GM18507 (cell line): ENCODE results near the gene MAP2K7.

Source experiments
- DNase-seq: peaks from one replicate; pipeline ENCODE4 v3.0.0; 2011; ENCODE audit warnings: low read depth; ENCODE audit not compliant: insufficient read length; ENCODE audit errors: extremely low spot score
- FAIRE-seq: peaks from 2 replicates; lab custom pipeline; 2011; peaks lifted over from hg19 to GRCh38; lab: Jason Lieb, UNC

The MAP2K7 gene

DNA sequence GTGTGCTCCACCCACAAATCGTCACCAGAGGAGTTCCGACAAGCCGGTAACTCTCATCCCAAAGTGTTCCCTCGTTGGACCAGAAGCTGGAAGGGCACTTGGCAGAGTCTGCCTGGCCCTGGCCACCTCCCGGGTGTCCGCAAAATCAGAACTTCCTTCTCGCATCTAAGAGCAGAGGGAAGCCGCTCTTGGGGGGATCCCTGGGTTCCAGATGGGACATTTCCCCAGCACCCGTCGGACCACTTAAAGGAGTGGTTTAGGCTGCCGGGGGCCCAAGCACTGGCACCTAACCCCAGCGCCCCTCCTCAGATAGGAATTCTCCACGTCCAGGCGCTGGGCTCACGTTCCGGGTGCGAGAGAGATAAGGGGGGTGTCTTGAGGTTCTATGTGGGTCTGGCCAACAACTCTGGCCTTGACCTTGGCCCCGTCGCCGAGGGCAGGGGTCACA is 857 bp upstream of the MAP2K7 start:
- DNase-seq (no peak), FAIRE-seq (no peak)

DNA sequence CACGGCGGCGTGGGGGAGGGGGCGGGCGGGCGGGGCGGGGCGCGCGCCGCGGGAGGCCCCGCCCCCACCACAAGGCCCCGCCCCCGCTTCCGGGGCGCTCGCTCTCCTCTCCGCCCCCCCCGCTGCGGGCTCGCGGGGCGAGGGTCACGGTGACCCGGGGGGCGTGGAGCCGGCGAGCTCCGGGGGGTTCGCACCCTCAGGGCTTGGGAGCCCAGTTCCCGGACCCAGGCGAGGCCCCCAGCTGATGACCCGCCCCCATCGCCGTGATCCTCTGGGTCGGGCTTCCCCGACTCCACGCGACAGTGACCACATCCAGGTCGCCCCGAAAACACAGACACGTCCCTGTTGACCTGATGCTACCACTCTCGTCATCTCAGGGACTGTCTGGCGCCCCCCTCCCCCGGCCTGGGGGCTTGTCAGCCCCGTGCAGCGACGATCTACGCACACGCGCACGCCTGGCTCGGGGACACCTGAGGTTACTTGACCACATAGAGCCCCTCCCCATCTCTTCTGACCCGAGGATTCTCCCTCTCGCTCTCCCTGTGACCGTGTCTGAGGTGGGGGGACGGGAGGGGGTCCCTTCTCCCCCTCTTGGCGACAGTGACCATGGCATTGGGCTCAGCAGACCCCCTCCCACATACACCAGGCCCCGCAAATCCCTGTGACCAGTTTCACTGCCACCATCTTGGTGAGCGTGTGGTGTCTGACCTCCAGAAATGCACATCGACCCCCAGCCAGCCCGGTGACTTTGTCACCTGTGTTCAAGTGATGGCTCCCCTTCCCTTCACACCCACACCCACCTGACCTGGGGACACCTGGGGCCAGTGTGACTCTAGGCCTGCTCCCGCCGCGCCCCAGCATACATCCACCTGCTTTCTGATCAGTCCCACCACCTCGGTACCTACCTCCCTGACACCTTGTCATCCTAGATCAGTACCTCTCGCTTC is 670 bp downstream of the MAP2K7 start:
- DNase-seq (peak; percentile 47), FAIRE-seq (no peak)

DNA sequence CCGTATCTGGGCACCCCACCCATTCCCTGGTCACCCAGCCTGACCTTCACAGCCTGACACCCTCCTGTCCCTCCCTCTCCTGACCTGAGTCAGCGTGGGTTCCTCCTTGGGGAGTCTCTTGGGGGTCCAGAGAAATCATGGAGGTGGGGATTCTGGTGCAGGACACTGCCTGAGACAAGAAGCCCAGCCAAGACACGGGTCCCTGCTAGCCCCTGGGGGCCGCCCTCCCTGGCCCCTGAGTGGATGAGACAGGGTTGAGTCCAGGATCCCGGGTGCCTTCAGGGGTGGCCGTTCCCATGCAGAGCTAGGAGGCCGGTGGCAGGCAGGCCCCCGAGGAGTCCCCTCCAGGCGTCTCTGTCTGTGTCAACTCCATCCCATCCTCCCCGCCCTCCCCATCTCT is 1.6 kb downstream of the MAP2K7 start:
- no peak for DNase-seq
- FAIRE-seq = no peak

DNA sequence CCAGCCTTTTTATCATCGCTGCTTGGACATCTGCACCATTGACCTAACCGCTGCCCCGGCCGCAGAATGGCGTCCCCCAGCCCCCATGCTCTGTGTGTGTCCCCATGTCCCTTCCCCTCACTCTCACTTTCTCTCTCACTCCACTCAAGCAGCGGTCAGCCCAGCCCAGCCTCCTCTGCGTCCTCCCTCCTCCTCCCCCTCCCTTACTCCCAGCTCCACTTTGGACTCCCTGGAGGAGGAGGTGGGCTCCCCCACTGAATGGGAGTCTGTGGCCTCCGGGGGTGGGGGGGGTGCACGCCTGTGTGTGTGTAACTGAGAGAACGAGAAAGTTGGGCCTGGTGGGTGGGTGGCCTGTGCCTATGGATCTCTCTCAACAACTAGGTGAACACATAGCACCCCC is 2.2 kb downstream of the MAP2K7 start:
- DNase-seq (no peak), FAIRE-seq (no peak)

DNA sequence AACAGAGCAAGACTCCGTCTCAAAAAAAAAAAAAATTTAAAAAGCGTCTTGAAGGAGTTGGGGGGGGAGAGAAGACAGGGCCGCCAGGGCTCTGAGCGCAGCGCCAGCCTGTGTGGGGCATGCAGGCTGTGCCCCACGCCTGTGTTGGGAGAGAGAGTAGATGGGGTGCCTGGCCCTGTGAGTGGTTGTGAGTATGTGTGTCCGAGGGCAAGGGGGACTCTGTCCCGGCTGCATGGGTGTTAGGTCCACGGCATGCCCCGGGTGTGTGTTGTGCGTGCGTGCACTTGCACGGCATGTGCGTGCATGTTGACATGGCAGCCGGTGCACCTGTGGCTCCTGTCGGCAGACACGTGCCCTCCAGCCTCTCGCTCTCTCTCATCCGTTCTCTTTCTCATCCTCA is 3.4 kb downstream of the MAP2K7 start:
- FAIRE-seq (no peak), DNase-seq (no peak)

DNA sequence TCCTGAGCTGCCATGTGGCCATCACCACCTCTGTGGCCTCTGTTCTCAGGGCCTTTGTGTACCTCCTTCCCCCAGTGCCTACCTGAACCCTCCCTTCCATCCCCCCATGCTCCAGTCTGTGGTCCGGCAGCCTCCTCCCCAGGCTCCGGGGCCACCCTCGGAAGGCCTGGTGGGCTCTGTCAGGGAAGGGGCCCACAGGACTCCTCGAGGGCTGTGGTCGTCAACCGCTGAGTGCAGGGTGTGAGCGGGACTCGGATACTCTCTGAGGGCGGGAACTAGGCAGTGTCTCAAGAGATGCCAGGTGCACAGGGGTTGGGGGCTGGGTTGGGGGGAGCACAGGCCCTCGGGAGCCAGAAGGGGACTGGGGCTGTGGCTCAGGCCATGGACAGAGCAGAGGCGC is 3.9 kb downstream of the MAP2K7 start:
- no peak for DNase-seq
- FAIRE-seq = no peak

DNA sequence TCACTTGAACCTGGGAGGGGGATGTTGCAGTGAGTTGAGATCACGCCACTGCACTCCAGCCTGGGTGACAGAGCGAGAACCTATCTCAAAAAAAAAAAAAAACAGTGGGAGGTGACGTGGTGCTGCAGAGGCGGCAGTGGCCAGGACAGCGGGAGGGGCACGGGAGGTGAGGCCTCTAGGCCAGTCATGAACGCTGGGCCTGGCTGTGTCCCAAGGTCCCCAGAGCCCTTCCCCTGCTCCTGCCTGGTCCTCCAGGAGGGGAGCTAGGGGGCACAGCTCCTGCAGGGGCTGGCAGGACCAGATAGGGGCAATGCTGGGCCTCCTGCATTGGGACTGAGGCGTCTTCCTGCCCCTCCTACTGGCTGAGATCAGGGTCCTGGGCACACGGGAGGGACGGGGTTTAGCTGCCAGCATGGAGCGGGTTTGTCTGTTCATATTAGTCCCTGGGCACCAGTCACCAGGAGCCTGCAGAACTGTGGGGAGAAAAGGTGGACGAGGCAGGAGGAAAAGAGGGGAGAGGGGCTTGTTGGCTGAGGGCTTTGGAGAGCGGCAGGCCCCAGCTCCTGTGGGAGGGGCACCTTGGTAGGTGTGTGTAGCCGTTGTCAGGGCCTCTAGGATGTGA is 4.5 kb downstream of the MAP2K7 start:
- DNase-seq (no peak), FAIRE-seq (no peak)

DNA sequence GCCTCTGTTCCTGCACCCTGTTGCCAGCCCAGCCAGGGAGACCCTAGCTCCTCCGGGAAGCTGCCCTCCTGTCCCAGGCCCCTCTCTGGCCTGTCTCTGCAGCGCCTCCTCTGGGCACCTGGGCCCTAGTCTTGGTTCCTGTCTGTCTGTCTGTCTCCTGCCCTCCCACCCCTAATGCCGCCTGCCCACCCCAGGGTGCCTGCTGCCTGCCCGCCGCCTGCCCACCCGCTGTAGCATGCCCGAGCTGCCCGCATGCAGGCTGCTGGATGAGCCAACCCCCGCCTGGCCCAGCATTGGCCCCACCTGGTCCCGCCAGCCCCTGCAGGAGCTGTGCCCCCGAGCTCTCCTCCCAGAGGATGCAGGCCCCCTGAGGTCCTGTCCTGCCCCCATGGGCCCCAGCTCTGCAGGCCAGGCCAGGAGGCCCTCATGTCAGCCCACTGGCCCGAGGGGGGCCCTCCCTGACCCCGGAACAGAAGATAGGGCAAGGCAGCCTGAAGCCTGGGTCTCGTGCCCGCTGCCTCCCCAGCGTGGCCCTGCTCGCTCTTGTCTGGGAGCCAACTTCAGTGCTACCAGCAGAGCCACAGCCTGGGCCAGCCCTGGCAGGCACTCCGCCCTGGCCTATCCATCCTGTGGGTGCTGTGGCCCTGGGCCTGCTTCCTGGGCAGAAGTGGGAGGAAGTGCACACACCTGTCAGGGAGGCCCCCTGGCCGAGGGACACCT is 5.2 kb downstream of the MAP2K7 start:
- FAIRE-seq (no peak), DNase-seq (no peak)

DNA sequence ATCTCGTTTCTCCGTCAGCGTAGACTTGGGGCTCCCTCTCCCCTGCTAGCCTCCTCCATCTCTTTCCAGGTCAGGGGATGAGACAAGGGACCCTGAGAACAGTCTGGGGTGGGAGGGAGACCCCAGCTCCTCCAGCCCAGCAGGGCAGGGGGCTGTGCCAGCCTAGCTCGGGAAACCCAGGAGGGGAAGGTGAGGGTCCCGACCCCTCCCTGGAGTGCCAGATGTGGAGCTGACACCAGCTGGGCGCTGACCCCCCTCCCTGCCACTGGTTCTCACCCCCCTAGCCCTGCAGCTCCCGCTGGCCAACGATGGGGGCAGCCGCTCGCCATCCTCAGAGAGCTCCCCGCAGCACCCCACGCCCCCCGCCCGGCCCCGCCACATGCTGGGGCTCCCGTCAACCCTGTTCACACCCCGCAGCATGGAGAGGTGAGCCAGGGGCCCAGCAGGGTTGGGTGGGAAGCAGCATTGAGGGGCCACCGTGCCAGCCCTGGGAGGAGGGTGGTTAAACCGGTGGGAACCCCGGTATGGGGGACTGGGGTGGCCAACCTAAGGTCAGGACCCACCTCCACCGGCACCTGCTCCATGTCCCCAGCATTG is 5.9 kb downstream of the MAP2K7 start:
- DNase-seq (no peak), FAIRE-seq (no peak)

DNA sequence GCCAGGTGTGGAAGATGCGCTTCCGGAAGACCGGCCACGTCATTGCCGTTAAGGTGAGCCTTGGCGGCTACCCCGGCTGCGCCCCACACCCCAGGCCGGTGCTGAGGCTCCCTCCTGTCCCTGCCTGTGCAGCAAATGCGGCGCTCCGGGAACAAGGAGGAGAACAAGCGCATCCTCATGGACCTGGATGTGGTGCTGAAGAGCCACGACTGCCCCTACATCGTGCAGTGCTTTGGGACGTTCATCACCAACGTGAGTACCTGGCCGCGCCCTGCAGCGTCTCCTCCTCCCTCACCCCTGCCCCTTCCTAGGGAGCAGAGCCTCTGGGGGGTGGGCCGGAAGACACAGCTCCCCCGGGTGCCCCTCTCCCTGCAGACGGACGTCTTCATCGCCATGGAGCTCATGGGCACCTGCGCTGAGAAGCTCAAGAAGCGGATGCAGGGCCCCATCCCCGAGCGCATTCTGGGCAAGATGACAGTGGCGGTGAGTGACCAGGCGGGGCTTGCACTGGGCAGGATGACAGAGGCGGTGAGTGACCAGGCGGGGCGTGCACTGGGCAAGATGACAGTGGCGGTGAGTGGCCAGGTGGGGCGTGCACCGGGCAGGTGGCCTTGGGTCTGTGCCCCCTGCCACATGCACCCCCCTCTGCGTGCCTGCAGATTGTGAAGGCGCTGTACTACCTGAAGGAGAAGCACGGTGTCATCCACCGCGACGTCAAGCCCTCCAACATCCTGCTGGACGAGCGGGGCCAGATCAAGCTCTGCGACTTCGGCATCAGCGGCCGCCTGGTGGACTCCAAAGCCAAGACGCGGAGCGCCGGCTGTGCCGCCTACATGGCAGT is 6.9 kb downstream of the MAP2K7 start:
- FAIRE-seq (no peak), DNase-seq (no peak)

DNA sequence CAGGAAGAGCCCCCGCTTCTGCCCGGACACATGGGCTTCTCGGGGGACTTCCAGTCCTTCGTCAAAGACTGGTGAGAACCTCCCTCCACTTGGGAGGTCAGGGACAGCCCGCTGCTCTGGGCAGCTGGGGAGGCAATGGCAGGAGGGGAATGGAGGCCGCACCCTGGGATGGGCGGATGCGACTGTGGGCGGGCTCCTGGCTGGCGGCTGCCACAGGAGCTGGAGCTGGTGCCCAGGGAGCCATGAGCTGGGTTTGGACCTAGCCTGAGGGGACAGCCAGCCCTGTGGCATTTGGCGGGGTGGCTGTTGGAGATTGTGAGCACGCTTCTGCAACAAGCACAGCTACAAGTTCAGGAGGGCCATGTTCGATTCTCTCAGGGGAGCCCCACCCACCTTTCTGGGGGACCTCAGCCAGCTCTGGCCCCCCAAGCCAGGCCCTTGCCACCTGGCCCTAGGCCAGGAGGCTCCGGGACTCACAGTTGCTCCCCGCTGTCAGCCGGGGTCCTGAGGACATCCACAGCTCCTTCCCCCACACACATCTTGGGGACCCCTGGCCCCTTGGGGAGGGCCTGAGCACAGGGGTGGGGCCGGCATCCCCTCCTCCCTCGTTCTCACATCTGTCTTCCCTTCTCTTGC is 7.9 kb downstream of the MAP2K7 start:
- no peak for FAIRE-seq
- no peak for DNase-seq

DNA sequence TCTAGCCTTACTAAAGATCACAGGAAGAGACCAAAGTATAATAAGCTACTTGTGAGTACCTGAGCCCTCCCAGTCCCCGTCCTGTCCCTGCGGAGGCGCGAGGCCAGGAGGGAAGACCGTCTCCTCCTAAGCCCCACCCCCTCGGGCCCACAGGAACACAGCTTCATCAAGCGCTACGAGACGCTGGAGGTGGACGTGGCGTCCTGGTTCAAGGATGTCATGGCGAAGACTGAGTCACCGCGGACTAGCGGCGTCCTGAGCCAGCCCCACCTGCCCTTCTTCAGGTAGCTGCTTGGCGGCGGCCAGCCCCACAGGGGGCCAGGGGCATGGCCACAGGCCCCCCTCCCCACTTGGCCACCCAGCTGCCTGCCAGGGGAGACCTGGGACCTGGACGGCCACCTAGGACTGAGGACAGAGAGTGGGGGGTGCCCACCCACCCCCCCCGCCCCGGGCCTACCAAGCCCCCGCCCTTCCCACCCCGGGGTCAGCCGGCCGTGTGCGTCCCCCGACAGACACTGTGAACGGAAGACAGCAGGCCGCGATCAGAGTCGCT is 8.5 kb downstream of the MAP2K7 start:
- FAIRE-seq = no peak
- no peak for DNase-seq

DNA sequence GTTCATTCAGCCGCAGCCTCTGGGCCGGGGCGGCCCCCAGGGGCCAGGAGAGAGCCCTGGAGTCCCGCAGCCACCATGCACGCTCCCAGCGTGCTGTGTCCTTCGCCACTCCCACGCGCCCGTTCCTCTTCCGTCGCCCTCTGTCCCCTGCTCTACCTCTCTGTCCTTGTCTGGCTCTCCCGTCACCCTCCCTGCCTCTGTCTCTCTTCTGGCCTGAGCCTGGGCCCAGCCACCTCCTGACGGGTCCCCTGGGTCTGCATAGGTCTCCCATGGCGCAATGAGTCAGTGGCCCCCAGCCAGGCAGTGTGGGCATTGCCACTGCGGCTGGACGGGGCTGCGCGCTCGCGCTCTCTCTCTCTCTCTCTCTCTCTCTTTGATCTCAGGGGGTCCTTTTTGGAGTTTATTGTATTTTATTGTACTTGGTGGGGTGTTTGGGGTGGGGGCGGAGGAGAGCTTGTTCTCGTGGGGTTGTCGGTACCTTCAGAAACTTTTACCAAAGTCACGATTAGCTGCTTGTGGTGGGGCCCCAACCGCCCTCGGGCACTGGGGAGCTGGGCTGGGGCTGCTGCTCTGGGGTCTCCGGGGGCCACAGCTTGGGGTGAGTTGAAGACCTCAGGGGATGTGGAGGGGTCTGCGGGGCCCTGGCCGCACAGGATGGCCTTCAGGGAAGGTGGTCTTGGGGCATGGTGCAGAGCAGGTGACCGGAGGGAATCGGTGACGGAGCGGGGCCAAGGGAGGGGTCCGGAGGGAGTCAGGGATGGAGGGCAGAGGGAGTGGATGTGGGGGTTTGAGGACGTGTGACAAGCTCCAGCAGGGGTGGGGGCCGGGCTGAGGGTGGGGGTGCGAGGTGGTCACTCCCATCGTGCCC is 9.3 kb downstream of the MAP2K7 start:
- no peak for DNase-seq
- FAIRE-seq = no peak

DNA sequence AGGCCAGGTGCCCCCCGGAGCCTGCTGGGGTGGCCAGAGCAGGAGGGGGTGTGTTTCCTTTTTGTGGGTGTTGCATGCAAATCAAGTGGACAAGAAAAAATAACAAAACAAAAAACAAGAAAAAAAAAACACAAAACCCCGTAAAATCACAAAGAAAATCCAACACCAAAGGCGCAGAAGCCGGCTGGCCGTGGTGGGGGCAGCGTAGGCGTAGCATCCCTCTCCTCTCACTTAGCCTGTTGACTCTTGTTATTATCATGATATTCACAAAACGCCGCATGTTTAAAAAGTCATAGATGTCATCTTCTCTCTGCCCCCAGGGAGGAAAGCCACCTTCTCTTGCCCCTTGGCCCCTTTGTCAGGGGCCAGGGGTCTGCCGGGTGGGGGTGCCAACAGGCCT is 10.0 kb downstream of the MAP2K7 start:
- FAIRE-seq = no peak

DNA sequence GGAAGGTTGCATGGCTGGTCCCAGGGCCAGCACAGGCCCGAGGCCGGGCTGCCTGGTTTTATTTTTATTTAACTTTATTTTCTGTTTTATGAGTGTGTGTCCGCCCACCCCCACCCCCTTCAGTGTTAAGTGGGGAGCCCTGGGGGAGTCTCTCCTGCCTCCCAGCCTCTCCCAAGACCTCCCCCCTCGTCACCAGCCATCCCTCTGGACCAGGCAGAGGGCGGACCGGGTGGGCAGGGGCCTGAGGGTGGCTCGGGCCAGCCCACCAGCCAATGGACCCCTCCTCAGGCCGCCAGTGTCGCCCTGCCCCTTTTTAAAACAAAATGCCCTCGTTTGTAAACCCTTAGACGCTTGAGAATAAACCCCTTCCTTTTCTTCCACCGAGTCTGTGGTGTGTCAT is 10.4 kb downstream of the MAP2K7 start:
- DNase-seq (no peak), FAIRE-seq (no peak)

More for the DNA sequence above, 10.0 kb downstream of the MAP2K7 start:
- DNase-seq = no peak

DNA sequence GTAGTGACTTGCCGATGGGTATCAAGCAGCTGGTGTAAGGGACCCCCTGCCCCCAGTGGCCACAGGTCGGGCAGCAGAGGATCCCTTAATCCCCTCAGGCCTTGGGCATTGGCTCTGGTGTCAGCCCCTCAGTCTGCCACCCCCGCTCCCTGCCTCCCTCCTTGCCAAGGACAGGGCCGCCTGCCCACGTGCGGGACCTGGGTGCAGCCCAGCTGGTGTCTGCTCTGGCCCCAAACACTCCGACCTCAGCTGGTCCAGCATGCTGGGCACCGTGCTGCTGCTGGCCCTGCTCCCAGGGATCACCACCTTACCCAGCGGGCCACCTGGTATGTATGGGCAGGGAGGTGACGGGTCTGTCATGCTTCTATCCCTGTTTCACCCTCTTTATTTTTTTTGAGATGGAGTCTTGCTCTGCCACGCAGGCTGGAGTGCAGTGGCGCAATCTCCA is 10.9 kb downstream of the MAP2K7 start, which contains the start of gene TGFBR3L:
Gene TGFBR3L (plus strand): TSS at position 233 of the 448 bp plus-strand sequence.
- DNase-seq (no peak), FAIRE-seq (no peak)
